Mesenchymal stem cell (in vitro differentiated cells and primary cell): Measurements from ENCODE around the gene GABRB3.

Experiments used
- DNase-seq: peaks from one replicate; pipeline ENCODE4 v3.0.0-alpha.2; 2013
- H2AFZ ChIP-seq: one replicate; pipeline ENCODE4 v1.6.1; 2013; ENCODE audit warnings: low read depth, mild to moderate bottlenecking, control low read depth, inconsistent platforms, low read length, moderate library complexity
- H2AK5ac ChIP-seq: 2 replicates; pipeline ENCODE4 v1.6.1; 2013; ENCODE audit warnings: low read length, moderate library complexity, mild to moderate bottlenecking, inconsistent platforms; ENCODE audit not compliant: severe bottlenecking
- H2BK120ac ChIP-seq: one replicate; pipeline ENCODE4 v1.6.1; 2013; ENCODE audit warnings: low read depth, mild to moderate bottlenecking, inconsistent platforms, low read length, moderate library complexity
- H2BK12ac ChIP-seq, 2 experiments: one replicate each; pipeline ENCODE4 v1.6.1; 2013; ENCODE audit warnings: inconsistent platforms in 2 of 2, low read length in 2 of 2, mild to moderate bottlenecking in 2 of 2, moderate library complexity in 2 of 2, control low read depth in 1 of 2
- H2BK15ac ChIP-seq: one replicate; pipeline ENCODE4 v1.6.1; 2013; ENCODE audit warnings: mild to moderate bottlenecking, low read depth, inconsistent platforms; ENCODE audit not compliant: poor library complexity, severe bottlenecking
- H2BK5ac ChIP-seq: 2 replicates; pipeline ENCODE4 v1.6.1; 2013; ENCODE audit warnings: low read depth, mild to moderate bottlenecking, low read length, control low read depth, inconsistent platforms; ENCODE audit not compliant: poor library complexity, severe bottlenecking
- H3K14ac ChIP-seq, 2 experiments: one replicate each; pipeline ENCODE4 v1.6.1; 2013; ENCODE audit warnings: inconsistent platforms in 2 of 2, low read length in 2 of 2, control low read depth in 1 of 2, mild to moderate bottlenecking in 1 of 2, moderate library complexity in 1 of 2
- H3K18ac ChIP-seq, 2 experiments: one replicate each; pipeline ENCODE4 v1.6.1; 2013; ENCODE audit warnings: inconsistent platforms in 2 of 2, low read length in 2 of 2, control low read depth in 1 of 2, low read depth in 1 of 2, mild to moderate bottlenecking in 1 of 2
- H3K23ac ChIP-seq, 2 experiments: one replicate each; pipeline ENCODE4 v1.6.1; 2013; ENCODE audit warnings: inconsistent platforms in 2 of 2, low read length in 2 of 2, mild to moderate bottlenecking in 2 of 2, moderate library complexity in 2 of 2, control low read depth in 1 of 2
- H3K27ac ChIP-seq: 2 replicates; pipeline ENCODE4 v1.5.1; 2013; ENCODE audit warnings: mild to moderate bottlenecking, moderate library complexity, low read length, control low read depth, inconsistent platforms; ENCODE audit not compliant: poor library complexity, severe bottlenecking
- H3K27me3 ChIP-seq, 2 experiments: 2 replicates each; pipeline versions ENCODE4 v1.6.1 to v1.7.0; 2013; ENCODE audit warnings: low read length in 2 of 2, mild to moderate bottlenecking in 2 of 2, moderate library complexity in 2 of 2, control low read depth in 1 of 2, inconsistent platforms in 1 of 2; ENCODE audit not compliant: control insufficient read depth in 1 of 2, insufficient read depth in 1 of 2
- H3K36me3 ChIP-seq, 2 experiments: 2 replicates each; pipeline versions ENCODE4 v1.6.1 to v1.7.0; 2013; ENCODE audit warnings: low read length in 2 of 2, control low read depth in 1 of 2, inconsistent platforms in 1 of 2, low read depth in 1 of 2, mild to moderate bottlenecking in 1 of 2; ENCODE audit not compliant: insufficient read depth in 2 of 2, control insufficient read depth in 1 of 2
- H3K4ac ChIP-seq, 2 experiments: one replicate each; pipeline ENCODE4 v1.6.1; 2013; ENCODE audit warnings: inconsistent platforms in 2 of 2, low read length in 2 of 2, mild to moderate bottlenecking in 2 of 2, moderate library complexity in 2 of 2, control low read depth in 1 of 2, low read depth in 1 of 2
- H3K4me1 ChIP-seq: 2 replicates; pipeline ENCODE4 v1.6.1; 2013; ENCODE audit warnings: low read depth, low read length, control low read depth; ENCODE audit not compliant: control insufficient read depth, insufficient read depth
- H3K4me2 ChIP-seq: 2 replicates; pipeline ENCODE4 v1.6.1; 2013; ENCODE audit warnings: low read length, mild to moderate bottlenecking, inconsistent platforms; ENCODE audit not compliant: poor library complexity, severe bottlenecking
- H3K4me3 ChIP-seq, 2 experiments: 2 replicates each; pipeline versions ENCODE4 v1.5.1 to v1.7.0; 2013; ENCODE audit warnings: low read length in 2 of 2, mild to moderate bottlenecking in 2 of 2, control low read depth in 1 of 2, low read depth in 1 of 2; ENCODE audit not compliant: insufficient read depth in 1 of 2
- H3K79me1 ChIP-seq: replicated peaks from 2 replicates; pipeline ENCODE4 v1.6.1; 2013; ENCODE audit warnings: mild to moderate bottlenecking, control low read depth, low read length, inconsistent platforms; ENCODE audit not compliant: poor library complexity, severe bottlenecking
- H3K9ac ChIP-seq: 2 replicates; pipeline ENCODE4 v1.7.0; 2013; ENCODE audit warnings: mild to moderate bottlenecking, low read length, moderate library complexity
- H3K9me3 ChIP-seq: 2 replicates; pipeline ENCODE4 v1.7.0; 2013; ENCODE audit warnings: mild to moderate bottlenecking, low read length; ENCODE audit not compliant: control insufficient read depth
- H4K8ac ChIP-seq: one replicate; pipeline ENCODE4 v1.6.1; 2013; ENCODE audit warnings: inconsistent platforms, mild to moderate bottlenecking, low read length, moderate library complexity
- H4K91ac ChIP-seq: one replicate; pipeline ENCODE4 v1.6.1; 2013; ENCODE audit warnings: mild to moderate bottlenecking, low read length, inconsistent platforms
- WGBS: methylation state at CpG from one replicate; pipeline ENCODE4 v1.1.7; 2013; ENCODE audit warnings: mixed read lengths; 5-methylcytosine and 5-hydroxymethylcytosine counted together

Gene GABRB3

DNA sequence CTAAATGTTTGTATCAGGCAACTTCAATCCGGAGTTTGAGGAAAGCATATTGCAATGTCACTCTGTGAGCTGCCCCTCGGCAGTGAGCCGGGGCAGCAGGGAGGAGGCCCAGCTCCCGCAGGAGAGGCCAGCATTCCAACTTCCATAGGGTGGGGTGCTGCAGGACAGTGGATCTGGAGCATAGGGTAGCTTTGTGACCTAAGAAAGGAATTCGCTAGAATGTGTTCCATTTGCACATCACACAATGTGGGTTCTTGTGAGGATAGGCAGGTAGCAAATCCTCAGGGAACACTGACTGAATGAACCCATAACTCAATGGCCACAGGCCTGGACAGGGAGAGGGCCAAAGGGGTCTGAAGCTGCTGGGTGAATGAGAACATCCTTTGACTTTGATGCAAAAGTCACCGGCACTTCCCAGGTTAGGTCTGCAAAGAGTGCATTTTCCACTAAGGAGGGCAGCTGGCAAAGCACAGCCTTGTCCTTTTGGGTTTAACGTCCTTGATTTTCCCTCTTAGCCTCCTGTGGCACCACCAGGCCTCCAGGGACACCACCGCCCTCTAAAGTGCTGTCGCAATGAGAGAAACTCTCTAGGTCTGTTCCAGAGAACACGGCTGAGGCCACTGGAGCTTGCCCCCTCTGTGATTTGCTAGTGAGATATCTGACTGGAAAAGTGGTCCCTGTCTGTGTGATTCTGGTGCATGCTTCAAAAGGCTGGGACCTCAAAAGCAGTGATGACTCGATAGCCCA lies 36.2 kb downstream of the GABRB3 start:
- no peak for DNase-seq
- H3K27ac ChIP-seq = no peak overlapping the region
- no peak overlapping the region for H2BK120ac ChIP-seq
- H3K4me1 ChIP-seq = no peaks in the 10 kb centered on the region
- no peak overlapping the region for H4K91ac ChIP-seq
- WGBS = 64% methylated on average over 11 of the region's 11 CpGs
- H4K8ac ChIP-seq = no peak overlapping the region
- H3K14ac ChIP-seq = no peak overlapping the region
- H2BK5ac ChIP-seq = no peak overlapping the region
- H3K4ac ChIP-seq = no peak overlapping the region
- H2AK5ac ChIP-seq = no peak overlapping the region
- H3K18ac ChIP-seq = no peak overlapping the region
- peaks cover 17% of the 10 kb centered on the region for H3K9me3 ChIP-seq
- no peak overlapping the region for H3K4me3 ChIP-seq
- no peak overlapping the region for H3K23ac ChIP-seq
- no peak overlapping the region for H2BK12ac ChIP-seq
- no peak overlapping the region for H2AFZ ChIP-seq
- no peak overlapping the region for H3K9ac ChIP-seq
- no peaks in the 10 kb centered on the region for H3K79me1 ChIP-seq
- H3K27me3 ChIP-seq = no peaks in the 10 kb centered on the region
- no peaks in the 10 kb centered on the region for H3K36me3 ChIP-seq
- no peak overlapping the region for H3K4me2 ChIP-seq
- no peak overlapping the region for H2BK15ac ChIP-seq

DNA sequence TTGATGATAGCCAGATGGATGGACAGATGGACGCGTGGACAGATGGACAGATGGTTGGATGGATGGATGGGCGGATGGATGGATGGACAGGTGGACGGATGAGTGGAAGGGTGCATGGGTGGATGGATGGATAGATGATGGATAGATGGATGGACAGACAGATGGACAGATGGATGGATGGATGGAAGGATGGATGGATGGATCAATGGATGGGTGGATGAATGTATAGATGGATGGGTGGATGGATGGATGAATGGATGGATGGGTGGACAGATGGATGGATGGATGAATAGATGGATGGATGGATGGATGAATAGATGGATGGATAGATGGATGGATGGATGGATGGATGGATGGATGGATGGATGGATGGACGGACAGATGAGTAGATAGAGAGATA lies 40.9 kb downstream of the GABRB3 start:
- Histone ChIP-seq H3K36me3 (no peaks in the 10 kb centered on the region), H4K91ac (no peak overlapping the region), H2AK5ac (no peak overlapping the region), H3K18ac (no peak overlapping the region), H3K79me1 (no peaks in the 10 kb centered on the region), H2BK15ac (no peak overlapping the region), H3K9ac (no peak overlapping the region), H3K4me3 (no peak overlapping the region), H3K4me1 (no peaks in the 10 kb centered on the region), H2BK12ac (no peak overlapping the region), H3K9me3 (peaks cover 29% of the 10 kb centered on the region), H3K27ac (no peak overlapping the region), H2BK5ac (no peak overlapping the region), H3K23ac (no peak overlapping the region), H3K4me2 (no peak overlapping the region), H2AFZ (no peak overlapping the region), H3K27me3 (no peaks in the 10 kb centered on the region), H3K14ac (no peak overlapping the region), H4K8ac (no peak overlapping the region), H2BK120ac (no peak overlapping the region), H3K4ac (no peak overlapping the region)
- no peak for DNase-seq
- 90% methylated on average over 4 of the region's 5 CpGs for WGBS

DNA sequence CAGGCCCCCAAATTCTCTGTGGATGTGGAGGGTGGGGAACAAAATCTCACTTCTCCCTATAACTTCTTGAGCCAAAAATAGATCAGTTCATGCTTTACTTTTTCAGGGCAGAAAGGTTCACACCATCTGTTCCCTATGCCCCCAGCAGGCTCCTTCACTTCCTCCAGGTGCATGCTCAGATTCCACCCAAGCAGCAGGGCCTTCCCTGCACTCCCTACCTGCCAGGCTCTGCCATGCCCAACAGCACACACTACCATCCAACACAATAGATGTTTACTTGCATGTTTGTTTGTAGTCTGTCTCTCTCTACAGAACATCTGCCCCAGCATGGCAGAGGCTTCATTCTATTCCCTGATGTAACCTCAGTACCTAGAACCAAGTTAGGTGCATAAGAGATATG lies 43.3 kb downstream of the GABRB3 start:
- Histone ChIP-seq H3K9me3 (peaks cover 24% of the 10 kb centered on the region), H3K23ac (no peak overlapping the region)

DNA sequence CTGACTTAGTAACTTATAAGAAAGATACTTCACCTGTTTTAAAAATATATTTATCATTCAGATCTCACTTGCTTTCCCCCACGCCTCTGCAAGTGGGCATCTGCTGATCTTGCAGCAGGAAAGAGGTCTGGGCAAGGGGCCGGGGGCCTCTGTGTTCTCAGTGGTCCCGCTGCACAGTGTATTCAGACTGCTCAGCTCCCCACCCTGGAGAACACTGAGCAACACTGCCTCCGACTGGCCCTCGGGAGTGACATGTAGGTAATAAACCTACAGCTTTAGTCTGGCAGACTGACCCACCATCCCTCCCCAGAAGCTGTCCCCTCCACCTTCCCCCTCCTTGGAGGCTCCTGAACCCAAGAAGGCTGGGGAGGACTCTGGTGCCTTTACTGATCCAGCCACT lies 43.8 kb downstream of the GABRB3 start:
- Histone ChIP-seq H3K14ac (no peak overlapping the region), H3K36me3 (no peaks in the 10 kb centered on the region), H4K91ac (no peak overlapping the region), H2AK5ac (no peak overlapping the region), H3K18ac (no peak overlapping the region), H3K4me1 (no peaks in the 10 kb centered on the region), H2BK5ac (no peak overlapping the region), H3K4ac (no peak overlapping the region), H3K27me3 (no peaks in the 10 kb centered on the region), H2BK15ac (no peak overlapping the region), H3K4me3 (no peak overlapping the region), H4K8ac (no peak overlapping the region), H2BK120ac (no peak overlapping the region), H3K23ac (no peak overlapping the region), H3K79me1 (no peaks in the 10 kb centered on the region), H2AFZ (no peak overlapping the region), H3K9ac (no peak overlapping the region), H3K27ac (no peak overlapping the region), H2BK12ac (no peak overlapping the region), H3K9me3 (peaks cover 24% of the 10 kb centered on the region), H3K4me2 (no peak overlapping the region)
- WGBS = 63% methylated on average over 5 of the region's 5 CpGs
- DNase-seq = no peak

More for the DNA sequence above, 43.3 kb downstream of the GABRB3 start:
- Histone ChIP-seq H3K4me1 (no peaks in the 10 kb centered on the region), H2BK5ac (no peak overlapping the region), H2BK120ac (no peak overlapping the region), H4K8ac (no peak overlapping the region), H3K14ac (no peak overlapping the region), H2BK15ac (no peak overlapping the region), H2AFZ (no peak overlapping the region), H3K27me3 (no peaks in the 10 kb centered on the region), H3K27ac (no peak overlapping the region), H3K18ac (no peak overlapping the region), H3K4me2 (no peak overlapping the region), H3K36me3 (no peaks in the 10 kb centered on the region), H2AK5ac (no peak overlapping the region), H3K9ac (no peak overlapping the region), H3K4ac (no peak overlapping the region), H4K91ac (no peak overlapping the region), H3K79me1 (no peaks in the 10 kb centered on the region), H3K4me3 (no peak overlapping the region), H2BK12ac (no peak overlapping the region)
- no peak for DNase-seq
